Psoas muscle (tissue), 8 donors: ENCODE results near the gene SLC24A3. TPM values are rescaled to one million over a fixed set of nuclear protein-coding genes. Genes with fewer than 3 reads are reported as not detected.

Experiments used
- ATAC-seq, 4 donors: fragments of 200-7000 bp; cut with Tn5 transposase; one replicate each; pipeline ENCODE4 v1.9.1; 2020; ENCODE audit warnings: moderate library complexity in 3 of 4, mild to moderate bottlenecking in 2 of 4
- DNase-seq, 2 donors: peaks; one replicate each; pipeline ENCODE4 v3.0.0-alpha.2; 2020
- H3K27ac ChIP-seq: fragments of 200-600 bp; one replicate; pipeline ENCODE4 v1.8.0; 2022
- H3K27me3 ChIP-seq, 3 donors: fragments of 200-600 bp in 1 of 3; one replicate each; pipeline versions ENCODE4 v1.6.1 to v1.8.0; 2013 to 2022; ENCODE audit warnings: low read length in 2 of 3, mild to moderate bottlenecking in 2 of 3, moderate library complexity in 1 of 3; ENCODE audit not compliant: insufficient read depth in 3 of 3
- H3K36me3 ChIP-seq, 2 donors: fragments of 200-600 bp in 1 of 2; one replicate each; pipeline versions ENCODE4 v1.6.1 to v1.8.0; 2013 to 2022; ENCODE audit warnings: low read depth in 1 of 2, mild to moderate bottlenecking in 1 of 2, moderate library complexity in 1 of 2; ENCODE audit not compliant: insufficient read depth in 1 of 2
- H3K4me1 ChIP-seq: fragments of 200-600 bp; one replicate; pipeline ENCODE4 v1.8.0; 2022
- H3K4me3 ChIP-seq: fragments of 200-600 bp; one replicate; pipeline ENCODE4 v1.8.0; 2022; ENCODE audit warnings: mild to moderate bottlenecking
- H3K9me3 ChIP-seq: fragments of 200-600 bp; one replicate; pipeline ENCODE4 v1.8.0; 2022
- WGBS, 3 donors: extraction: QIAGEN DNeasy Blood & Tissue Kit; methylation state at CpG; one replicate each; pipeline versions ENCODE4 v1.1.6 to v1.1.7; 2013; 5-methylcytosine and 5-hydroxymethylcytosine counted together
- intact Hi-C, 2 donors: fragments of 100-400 bp; cut with DNase I; formaldehyde crosslinking; loops; one replicate each; pipeline versions ENCODE4 v1.11.0 to v1.14.2; 2022
- polyA plus RNA-seq, 3 donors: library from polyadenylated mRNA; stranded (reverse); fragments of 200-250 nt; gene quantifications; one replicate each; pipeline ENCODE4 v1.2.3, GENCODE V29; 2013
- total RNA-seq, 4 donors: library from RNA; stranded (reverse); fragmentation: NEBNext Ultra II Directional in 2 of 4; extraction: Animal tissue kit (Norgen Biotek cat#: 25700) in 2 of 4; gene quantifications; one replicate each; pipeline versions ENCODE4 v1.2.1 to v1.2.4, GENCODE V29; 2021 to 2023
- TF ChIP-seq, protein P1 (sequence below): fragments of 200-600 bp; IDR thresholded peaks from one replicate; pipeline ENCODE4 v1.8.0; 2022; ENCODE audit warnings: antibody characterized with exemption
- donor health status: healthy with polysubstance abuse.
- donor health status: DM: no; HTN: no; CAD: no; lungs with moderate emphysema.
- donor health status: Bipolar disorder and iron deficiency.
- donor health status: healthy.
- donor health status: DM: yes; HTN: yes; CAD: no.
- donor health status: DM: no; HTN: no; CAD: no.
- donor health status: DM: no; HTN: no; CAD: no.
- donor health status: DM: yes; HTN: yes; CAD: no.

The SLC24A3 gene
- total and polyA plus RNA-seq, 7 donors = 3.0 to 24.4 (median 8.2) TPM

- ATAC-seq (peak in 3 of 4 donors; percentile 32 to 70 (median 62)), DNase-seq (no peak)
- H3K9me3 ChIP-seq = no peaks in the 10 kb centered on the region
- H3K4me3 ChIP-seq = peak overlapping the region; percentile 16
- H3K27ac ChIP-seq = peak overlapping the region; percentile 93
- no peaks in the 10 kb centered on the region for H3K36me3 ChIP-seq
- no peaks in the 10 kb centered on the region for H3K27me3 ChIP-seq
- intact Hi-C loops = loop anchor here in 1 of 2 donors (5.0 kb wide), 1 partner anchor 36 kb away; no protein-coding TSS in a partner anchor
- peaks cover 30% of the 10 kb centered on the region for H3K4me1 ChIP-seq
- TF ChIP-seq, protein P1, sequence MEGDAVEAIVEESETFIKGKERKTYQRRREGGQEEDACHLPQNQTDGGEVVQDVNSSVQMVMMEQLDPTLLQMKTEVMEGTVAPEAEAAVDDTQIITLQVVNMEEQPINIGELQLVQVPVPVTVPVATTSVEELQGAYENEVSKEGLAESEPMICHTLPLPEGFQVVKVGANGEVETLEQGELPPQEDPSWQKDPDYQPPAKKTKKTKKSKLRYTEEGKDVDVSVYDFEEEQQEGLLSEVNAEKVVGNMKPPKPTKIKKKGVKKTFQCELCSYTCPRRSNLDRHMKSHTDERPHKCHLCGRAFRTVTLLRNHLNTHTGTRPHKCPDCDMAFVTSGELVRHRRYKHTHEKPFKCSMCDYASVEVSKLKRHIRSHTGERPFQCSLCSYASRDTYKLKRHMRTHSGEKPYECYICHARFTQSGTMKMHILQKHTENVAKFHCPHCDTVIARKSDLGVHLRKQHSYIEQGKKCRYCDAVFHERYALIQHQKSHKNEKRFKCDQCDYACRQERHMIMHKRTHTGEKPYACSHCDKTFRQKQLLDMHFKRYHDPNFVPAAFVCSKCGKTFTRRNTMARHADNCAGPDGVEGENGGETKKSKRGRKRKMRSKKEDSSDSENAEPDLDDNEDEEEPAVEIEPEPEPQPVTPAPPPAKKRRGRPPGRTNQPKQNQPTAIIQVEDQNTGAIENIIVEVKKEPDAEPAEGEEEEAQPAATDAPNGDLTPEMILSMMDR = no peak
- WGBS, 3 donors = 58 to 73% (median 60%) methylated on average over 4 of the region's 4 CpGs
Measured at GRCh38 chr20:19501476-19502115, 289.2 kb downstream of the SLC24A3 start.

DNA sequence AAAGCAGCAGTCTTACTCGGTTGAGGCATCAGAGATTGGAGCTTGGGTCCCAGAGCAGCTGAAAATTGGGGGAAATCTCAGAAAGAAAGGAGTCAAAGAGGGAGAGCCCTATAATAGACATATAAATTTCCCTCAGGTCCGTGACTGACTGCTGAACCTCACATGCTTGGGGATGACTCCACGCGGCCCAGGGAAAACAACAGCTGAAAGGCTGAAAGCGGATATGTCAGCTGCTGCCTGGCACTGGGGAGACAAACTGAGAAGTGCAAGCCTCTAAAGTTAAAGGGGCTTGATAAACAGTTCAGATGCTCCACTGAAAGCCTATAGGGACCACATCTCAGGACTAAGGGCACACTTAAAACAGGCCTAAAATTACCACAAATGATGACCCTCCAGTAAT, 289.7 kb downstream of the SLC24A3 start:
- Histone ChIP-seq H3K4me3 (peak overlapping the region; percentile 16), H3K4me1 (peaks cover 30% of the 10 kb centered on the region), H3K27ac (peak overlapping the region; percentile 93), H3K9me3 (no peaks in the 10 kb centered on the region), H3K27me3 (no peaks in the 10 kb centered on the region), H3K36me3 (no peaks in the 10 kb centered on the region)
- TF ChIP-seq, protein P1 = no peak
- DNase-seq = peak; percentile 29 to 79
- WGBS, 3 donors = 18 to 30% (median 21%) methylated on average over 5 of the region's 5 CpGs
- ATAC-seq = peak; percentile 94 to 99 (median 98)
- intact Hi-C loops = loop anchor here in 1 of 2 donors (5.0 kb wide), 1 partner anchor 35 kb away; no protein-coding TSS in a partner anchor

GRCh38 chr20:19504251-19504650, 291.8 kb downstream of the SLC24A3 start:
- no peaks in the 10 kb centered on the region for H3K27me3 ChIP-seq
- ATAC-seq (no peak), DNase-seq (no peak)
- H3K4me3 ChIP-seq = no peak overlapping the region
- no peaks in the 10 kb centered on the region for H3K9me3 ChIP-seq
- intact Hi-C loops = loop anchor here in 1 of 2 donors (5.0 kb wide), 1 partner anchor 33 kb away; no protein-coding TSS in a partner anchor
- no peaks in the 10 kb centered on the region for H3K36me3 ChIP-seq
- TF ChIP-seq, protein P1 = no peak
- H3K27ac ChIP-seq = no peak overlapping the region
- H3K4me1 ChIP-seq = peaks cover 23% of the 10 kb centered on the region

- DNase-seq (no peak), ATAC-seq (no peak)
- no peak overlapping the region for H3K4me3 ChIP-seq
- no peaks in the 10 kb centered on the region for H3K27me3 ChIP-seq
- intact Hi-C loops = loop anchor here in 1 of 2 donors (5.0 kb wide), 1 partner anchor 299 kb away; no protein-coding TSS in a partner anchor
- H3K4me1 ChIP-seq = peaks cover 20% of the 10 kb centered on the region
- 92 to 94% (median 94%) methylated on average over 1 of the region's 1 CpG for WGBS, 3 donors
- no peaks in the 10 kb centered on the region for H3K9me3 ChIP-seq
- TF ChIP-seq, protein P1 = no peak
- no peaks in the 10 kb centered on the region for H3K36me3 ChIP-seq
- H3K27ac ChIP-seq = no peak overlapping the region
Measured at GRCh38 chr20:19506021-19506420, 293.6 kb downstream of the SLC24A3 start.
